H1 (cell line): Measurements from ENCODE around the gene CACNG1. TPM values are rescaled to one million over a fixed set of nuclear protein-coding genes. Genes with fewer than 3 reads are reported as not detected.
A peak's percentile ranks its signal among the peaks of the same experiment; 100 is the strongest.

Source experiments
- CTCF ChIA-PET: fragments of 300-600 bp; sonication (Branson Sonifier 250); formaldehyde crosslinking; loops from one replicate; lab custom pipeline; 2021; ENCODE audit not compliant: partially characterized antibody; lab: Charles Lee
- POLR2A ChIA-PET: fragments of 300-600 bp; sonication (Branson Sonifier 250); formaldehyde crosslinking; loops from one replicate; lab custom pipeline; 2021; ENCODE audit warnings: inconsistent platforms; ENCODE audit not compliant: partially characterized antibody; lab: Charles Lee
- DNase-seq, 2 experiments: peaks; one replicate each; pipeline versions ENCODE4 v3.0.0 to v3.0.0-alpha.2; 2010 to 2022; ENCODE audit warnings: low spot score in 2 of 2, low read depth in 1 of 2, mixed read lengths in 1 of 2
- FAIRE-seq: peaks from 2 replicates; lab custom pipeline; 2011; peaks lifted over from hg19 to GRCh38; lab: Jason Lieb, UNC
- H2AFZ ChIP-seq: 2 replicates; pipeline ENCODE4 v1.8.1; 2012; ENCODE audit warnings: low read length, inconsistent platforms
- H2AK5ac ChIP-seq: 2 replicates; pipeline ENCODE4 v1.6.1; 2013; ENCODE audit warnings: low read depth, low read length
- H2BK120ac ChIP-seq: replicated peaks from 2 replicates; pipeline ENCODE3; 2013; ENCODE audit warnings: low read depth, low read length, inconsistent platforms
- H2BK12ac ChIP-seq: 2 replicates; pipeline ENCODE4 v1.6.1; 2013; ENCODE audit warnings: low read depth, low read length
- H2BK15ac ChIP-seq: 2 replicates; pipeline ENCODE4 v1.6.1; 2013; ENCODE audit warnings: low read length
- H2BK20ac ChIP-seq: 2 replicates; pipeline ENCODE4 v1.6.1; 2013; ENCODE audit warnings: low read length
- H2BK5ac ChIP-seq: 2 replicates; pipeline ENCODE4 v1.6.1; 2013; ENCODE audit warnings: low read depth, low read length
- H3K14ac ChIP-seq: 2 replicates; pipeline ENCODE4 v1.6.1; 2013; ENCODE audit warnings: inconsistent platforms; ENCODE audit not compliant: insufficient read length
- H3K18ac ChIP-seq: 2 replicates; pipeline ENCODE4 v1.6.1; 2013; ENCODE audit warnings: low read length; ENCODE audit errors: extremely low read depth
- H3K23ac ChIP-seq: 2 replicates; pipeline ENCODE4 v1.6.1; 2013; ENCODE audit warnings: inconsistent platforms; ENCODE audit not compliant: insufficient read length
- H3K23me2 ChIP-seq: 2 replicates; pipeline ENCODE4 v1.6.1; 2013; ENCODE audit warnings: low read depth, low read length
- H3K27ac ChIP-seq: 2 replicates; pipeline ENCODE4 v1.6.1; 2011; ENCODE audit warnings: low read depth, low read length, inconsistent platforms
- H3K27me3 ChIP-seq, 4 experiments: replicated peaks in 1 of 4; 1 replicate in 1 of 4; 2 replicates in 3 of 4; pipeline versions ENCODE4 v1.6.1 to v1.8.1; 2011 to 2013; ENCODE audit warnings: low read length in 3 of 4, mild to moderate bottlenecking in 3 of 4, inconsistent platforms in 2 of 4, mixed read lengths in 2 of 4, moderate library complexity in 1 of 4; ENCODE audit not compliant: control insufficient read depth in 3 of 4, insufficient read depth in 3 of 4; ENCODE audit errors: extremely low read depth in 1 of 4
- H3K36me3 ChIP-seq, 4 experiments: 2 replicates each; pipeline versions ENCODE4 v1.6.1 to v1.8.1; 2011 to 2013; ENCODE audit warnings: mild to moderate bottlenecking in 4 of 4, low read length in 3 of 4, moderate library complexity in 2 of 4, control low read depth in 1 of 4, inconsistent platforms in 1 of 4; ENCODE audit not compliant: insufficient read depth in 4 of 4, control insufficient read depth in 2 of 4
- H3K4ac ChIP-seq: replicated peaks from 2 replicates; pipeline ENCODE3; 2013; ENCODE audit warnings: low read length, low read depth, mixed read lengths, inconsistent platforms; ENCODE audit not compliant: insufficient read length
- H3K4me1 ChIP-seq, 4 experiments: replicated peaks in 1 of 4; 1 replicate in 1 of 4; 2 replicates in 3 of 4; pipeline versions ENCODE4 v1.6.1 to v1.8.1; 2011 to 2013; ENCODE audit warnings: low read length in 3 of 4, inconsistent platforms in 2 of 4, mixed read lengths in 1 of 4; ENCODE audit not compliant: insufficient read depth in 4 of 4, control insufficient read depth in 3 of 4
- H3K4me2 ChIP-seq, 2 experiments: 2 replicates each; pipeline versions ENCODE4 v1.6.1 to v1.8.1; 2011 to 2013; ENCODE audit warnings: low read depth in 2 of 2, low read length in 2 of 2, control low read depth in 1 of 2, inconsistent platforms in 1 of 2, mild to moderate bottlenecking in 1 of 2; ENCODE audit not compliant: insufficient read depth in 1 of 2
- H3K4me3 ChIP-seq, 4 experiments: fragments of 200-600, 300-600 bp in 1 of 4; sonication (generic), shearing (Covaris generic), sonication (Bioruptor Twin) in 1 of 4; 2 replicates each; pipeline versions ENCODE4 v1.5.1 to v1.8.1; 2011 to 2016; ENCODE audit warnings: low read length in 4 of 4, low read depth in 3 of 4, control low read depth in 2 of 4, inconsistent platforms in 2 of 4, mild to moderate bottlenecking in 2 of 4, mixed read lengths in 1 of 4, moderate library complexity in 1 of 4; ENCODE audit not compliant: insufficient read depth in 2 of 4; ENCODE audit errors: extremely low read depth in 1 of 4
- H3K56ac ChIP-seq: replicated peaks from 2 replicates; pipeline ENCODE3; 2013; ENCODE audit warnings: low read depth, mild to moderate bottlenecking, mixed read lengths, low read length, inconsistent platforms; ENCODE audit not compliant: insufficient read length
- H3K79me1 ChIP-seq: 2 replicates; pipeline ENCODE4 v1.6.1; 2013; ENCODE audit warnings: low read depth, low read length, control low read depth
- H3K79me2 ChIP-seq, 2 experiments: 2 replicates each; pipeline versions ENCODE4 v1.6.1 to v1.8.1; 2012 to 2013; ENCODE audit warnings: low read length in 2 of 2, mild to moderate bottlenecking in 2 of 2, inconsistent platforms in 1 of 2; ENCODE audit not compliant: insufficient read depth in 2 of 2, control insufficient read depth in 1 of 2
- H3K9ac ChIP-seq, 4 experiments: replicated peaks in 1 of 4; 1 replicate in 1 of 4; 2 replicates in 3 of 4; pipeline versions ENCODE4 v1.6.1 to v1.8.1; 2011 to 2013; ENCODE audit warnings: low read depth in 3 of 4, low read length in 3 of 4, control low read depth in 2 of 4, mild to moderate bottlenecking in 2 of 4, moderate library complexity in 2 of 4, inconsistent platforms in 1 of 4; ENCODE audit errors: extremely low read depth in 1 of 4
- H3K9me3 ChIP-seq, 2 experiments: 2 replicates each; pipeline versions ENCODE4 v1.6.1 to v1.8.1; 2012 to 2013; ENCODE audit warnings: mild to moderate bottlenecking in 2 of 2, moderate library complexity in 2 of 2, control low read depth in 1 of 2, inconsistent platforms in 1 of 2, low read depth in 1 of 2, low read length in 1 of 2, mixed read lengths in 1 of 2; ENCODE audit not compliant: insufficient read depth in 2 of 2
- H4K20me1 ChIP-seq, 2 experiments: replicated peaks in 1 of 2; 2 replicates each; pipeline versions ENCODE3 to v1.8.1; 2011 to 2013; ENCODE audit warnings: inconsistent platforms in 2 of 2, low read length in 2 of 2, mild to moderate bottlenecking in 1 of 2; ENCODE audit not compliant: insufficient read depth in 2 of 2, control insufficient read depth in 1 of 2
- H4K5ac ChIP-seq: 2 replicates; pipeline ENCODE4 v1.6.1; 2013; ENCODE audit warnings: low read length, low read depth, mixed read lengths, inconsistent platforms; ENCODE audit not compliant: insufficient read length
- H4K8ac ChIP-seq: 2 replicates; pipeline ENCODE4 v1.8.0; 2013; ENCODE audit warnings: mild to moderate bottlenecking, moderate library complexity, low read length, inconsistent platforms; ENCODE audit not compliant: insufficient read depth; ENCODE audit errors: extremely low read depth
- H4K91ac ChIP-seq: replicated peaks from 2 replicates; pipeline ENCODE3; 2013; ENCODE audit warnings: low read length, mixed read lengths, inconsistent platforms; ENCODE audit not compliant: insufficient read length
- BACH1 ChIP-seq: IDR thresholded peaks from 2 replicates; pipeline ENCODE4 v1.6.1; 2012; ENCODE audit warnings: low read length, improper control_type of control experiment
- BRCA1 ChIP-seq: IDR thresholded peaks from 2 replicates; pipeline ENCODE4 v1.6.1; 2012; ENCODE audit warnings: low read depth, low read length, improper control_type of control experiment
- CTCF ChIP-seq, 3 experiments: IDR thresholded peaks; 1 replicate in 2 of 3; 2 replicates in 1 of 3; pipeline versions ENCODE4 v1.5.1 to v1.6.1; 2011; ENCODE audit warnings: low read length in 3 of 3, mild to moderate bottlenecking in 3 of 3, inconsistent platforms in 2 of 3, low read depth in 1 of 3, moderate library complexity in 1 of 3; ENCODE audit not compliant: insufficient read depth in 1 of 3; ENCODE audit errors: control extremely low read depth in 1 of 3
- EGR1 ChIP-seq: IDR thresholded peaks from 2 replicates; pipeline ENCODE4 v1.6.1; 2011; ENCODE audit warnings: low read depth, low read length, borderline replicate concordance
- HDAC2 ChIP-seq, 2 experiments: fragments of 300-600 bp in 1 of 2; sonication (generic) in 1 of 2; IDR thresholded peaks; 2 replicates each; pipeline ENCODE4 v1.6.1; 2011 to 2012; ENCODE audit warnings: low read depth in 2 of 2, low read length in 2 of 2, mild to moderate bottlenecking in 2 of 2, moderate library complexity in 2 of 2, borderline replicate concordance in 1 of 2, inconsistent platforms in 1 of 2
- JUND ChIP-seq: IDR thresholded peaks from 2 replicates; pipeline ENCODE4 v1.6.1; 2011; ENCODE audit warnings: mild to moderate bottlenecking, improper control_type of control experiment, low read length
- KDM4A ChIP-seq: IDR thresholded peaks from one replicate; pipeline ENCODE4 v1.7.1; 2012; ENCODE audit warnings: low read depth, mild to moderate bottlenecking, moderate library complexity, low read length, inconsistent platforms; ENCODE audit not compliant: severe bottlenecking
- NANOG ChIP-seq: IDR thresholded peaks from 2 replicates; pipeline ENCODE4 v1.6.1; 2011; ENCODE audit warnings: low read length, low read depth, mild to moderate bottlenecking, inconsistent platforms; ENCODE audit not compliant: insufficient read depth, poor library complexity, severe bottlenecking
- POLR2A ChIP-seq, 2 experiments: IDR thresholded peaks; 1 replicate in 1 of 2; 2 replicates in 1 of 2; pipeline ENCODE4 v1.6.1; 2011; ENCODE audit warnings: low read depth in 2 of 2, low read length in 2 of 2, mild to moderate bottlenecking in 2 of 2; ENCODE audit errors: control extremely low read depth in 1 of 2
- RNF2 ChIP-seq: fragments of 200-900, 300-1000 bp; sonication (generic); IDR thresholded peaks from 2 replicates; pipeline ENCODE4 v1.7.1; 2016; ENCODE audit warnings: borderline replicate concordance, low read depth, mild to moderate bottlenecking, antibody characterized with exemption, low read length; ENCODE audit not compliant: poor library complexity, severe bottlenecking; ENCODE audit errors: missing control alignments
- WGBS, 2 experiments: shearing (Covaris generic) in 1 of 2; methylation state at CpG; one replicate each; pipeline versions ENCODE4 v1.1.6 to v1.1.7; 2013 to 2015; ENCODE audit warnings: low lambda C conversion rate in 2 of 2, mixed read lengths in 2 of 2, inconsistent platforms in 1 of 2, low coverage in 1 of 2, missing lambda C conversion rate in 1 of 2; ENCODE audit not compliant: insufficient replicate concordance in 2 of 2, insufficient coverage in 1 of 2, insufficient read length in 1 of 2; ENCODE audit errors: extremely low coverage in 1 of 2, missing lambda C conversion rate in 1 of 2; 5-methylcytosine and 5-hydroxymethylcytosine counted together
- polyA plus RNA-seq, 7 experiments: library from polyadenylated mRNA; depleted of rRNA in 3 of 7; stranded (reverse) in 5 of 7; unstranded in 2 of 7; fragments of >200 nt in 5 of 7; fragments of 200-250 nt in 2 of 7; gene quantifications; 1 replicate in 5 of 7; 2 replicates in 1 of 7; 4 replicates in 1 of 7; pipeline versions ENCODE4 v1.2.1 to v1.2.3, GENCODE V29; 2011 to 2013; ENCODE audit warnings: missing spikeins in 2 of 7, mixed read lengths in 2 of 7
- total RNA-seq: library from RNA; stranded (reverse); fragmentation: NEBNext Ultra II Directional; extraction: Animal tissue kit (Norgen Biotek cat#: 25700); gene quantifications from 2 replicates; pipeline ENCODE4 v1.2.1, GENCODE V29; 2021

The CACNG1 gene
- total and polyA plus RNA-seq, 2 of the 8 experiments (the other 6 are each of a cell fraction or from before 2014, with no cell fraction given), result not detected

GRCh38 chr17:67053438-67054000 is 9.2 kb downstream of the CACNG1 start:
- Histone ChIP-seq H4K8ac (0 out of 2 replicates have a peak overlapping the region, but pooled peaks have one; percentile 31), H2AFZ (no peak overlapping the region), H4K5ac (no peak overlapping the region), H3K79me2 (no peaks in the 10 kb centered on the region), H3K79me1 (no peaks in the 10 kb centered on the region), H3K27me3 (no peaks in the 10 kb centered on the region; a peak in 1 of 7 replicates), H3K4me2 (no peak overlapping the region; a peak in 1 of 4 replicates), H3K56ac (no peak overlapping the region), H3K4ac (no peak overlapping the region), H2BK12ac (no peak overlapping the region), H3K9ac (no peak overlapping the region), H4K91ac (no peak overlapping the region), H3K9me3 (peaks cover 3 to 12% of the 10 kb centered on the region in 2 experiments; a peak in 2 of 4 replicates), H3K23me2 (peaks cover 2% of the 10 kb centered on the region; the same call in 1 of the 2 replicates), H4K20me1 (no peaks in the 10 kb centered on the region), H2BK120ac (no peak overlapping the region), H3K27ac (no peak overlapping the region; the same call in 1 of the 2 replicates), H3K4me3 (no peak overlapping the region), H3K36me3 (no peaks in the 10 kb centered on the region), H3K23ac (no peak overlapping the region), H2BK20ac (no peak overlapping the region), H3K14ac (no peak overlapping the region), H3K4me1 (no peaks in the 10 kb centered on the region), H2BK15ac (no peak overlapping the region), H2BK5ac (no peak overlapping the region), H2AK5ac (no peak overlapping the region), H3K18ac (no peak overlapping the region)
- ChIA-PET CTCF (interaction anchor here (0.8 to 1.3 kb wide), 3 partner anchors 37 to 326 kb away, joined by 3 to 4 read pairs (median 3); no protein-coding TSS in a partner anchor), POLR2A (no interaction called here)
- 81% methylated on average over 9 of the region's 9 CpGs; no CpG with 5 or more reads in 1 of the 2 experiments for WGBS, 2 experiments
- FAIRE-seq (no peak), DNase-seq (no peak)
- TF ChIP-seq RNF2 (no peak), JUND (no peak), KDM4A (no peak), BRCA1 (no peak), BACH1 (no peak), EGR1 (no peak), POLR2A (IDR thresholded peaks at IDR 0.05; ENCODE audit: control extremely low read depth in 1 of 2, low read depth in 2 of 2, low read length in 2 of 2) (no peak), HDAC2 (IDR thresholded peaks at IDR 0.05; ENCODE audit: borderline replicate concordance in 1 of 2, low read depth in 2 of 2, low read length in 2 of 2) (no peak), CTCF (IDR thresholded peaks at IDR 0.05; ENCODE audit: control extremely low read depth in 1 of 3, insufficient read depth in 1 of 3, low read depth in 1 of 3, low read length in 3 of 3) (no peak), NANOG (no peak)
